K562 (cell line): Measurements from ENCODE around the gene ATAD3C. TPM values are rescaled to one million over a fixed set of nuclear protein-coding genes. Genes with fewer than 3 reads are reported as not detected.
"Not testable (repeated sequence)": the region's sequence is repeated elsewhere in the genome, so short reads cannot be mapped to it uniquely, and the experiment has no call there.

Experiments
- ATAC-seq: fragments of 200-7000 bp; cut with Tn5 transposase; 3 replicates; pipeline ENCODE4 v1.9.1; 2020; ENCODE audit warnings: moderate library complexity
- BruUV-seq: library from RNA; stranded (reverse); fragments of 400-500 nt; replicated peaks from 2 replicates; lab custom pipeline; 2021; lab: Mats Ljungman, UMichigan
- CTCF ChIA-PET: fragments of 300-600 bp; formaldehyde crosslinking; extraction: SDS; loops from one replicate; lab custom pipeline; 2021; ENCODE audit warnings: low intra/inter-chr PET ratio; lab: Yijun Ruan, JAX
- POLR2A ChIA-PET: fragments of 300-600, 350-650 bp; sonication (Branson Sonifier 250); formaldehyde crosslinking; extraction: SDS; loops from one replicate; lab custom pipeline; 2021; ENCODE audit warnings: antibody characterized with exemption, inconsistent platforms; lab: Yijun Ruan, JAX
- DNase-seq, 4 experiments: peaks; one replicate each; pipeline versions ENCODE4 v3.0.0 to v3.0.0-alpha.2; 2011 to 2018; ENCODE audit warnings: low spot score in 3 of 4, mixed read lengths in 3 of 4; ENCODE audit errors: extremely low read depth in 1 of 4
- FAIRE-seq: peaks from 2 replicates; lab custom pipeline; 2011; peaks lifted over from hg19 to GRCh38; lab: Jason Lieb, UNC
- H2AFZ ChIP-seq: 2 replicates; pipeline ENCODE4 v1.6.0; 2011; ENCODE audit warnings: low read depth, low read length, control low read depth, inconsistent platforms
- H3K27ac ChIP-seq: fragments of 200-600 bp; 3 replicates; pipeline ENCODE4 v1.8.0; 2011; ENCODE audit warnings: low read depth, mild to moderate bottlenecking, control low read depth, inconsistent platforms, low read length, moderate library complexity, mixed read lengths; ENCODE audit errors: extremely low read depth
- H3K27me3 ChIP-seq, 2 experiments: fragments of 300-600 bp in 1 of 2; 2 replicates in 1 of 2; 3 replicates in 1 of 2; pipeline versions ENCODE4 v1.6.0 to v1.8.0; 2011; ENCODE audit warnings: inconsistent platforms in 2 of 2, low read length in 2 of 2, mild to moderate bottlenecking in 1 of 2, mixed read lengths in 1 of 2, moderate library complexity in 1 of 2; ENCODE audit not compliant: control insufficient read depth in 2 of 2, insufficient read depth in 2 of 2
- H3K36me3 ChIP-seq: fragments of 300-600 bp; 3 replicates; pipeline ENCODE4 v1.8.0; 2011; ENCODE audit warnings: mild to moderate bottlenecking, low read length, inconsistent platforms; ENCODE audit not compliant: control insufficient read depth, insufficient read depth
- H3K4me1 ChIP-seq, 2 experiments: fragments of 200-600 bp in 1 of 2; replicated peaks in 1 of 2; 2 replicates in 1 of 2; 3 replicates in 1 of 2; pipeline versions ENCODE4 v1.5.1 to v1.8.0; 2011; ENCODE audit warnings: inconsistent platforms in 2 of 2, low read length in 2 of 2, mild to moderate bottlenecking in 1 of 2, mixed read lengths in 1 of 2, moderate library complexity in 1 of 2; ENCODE audit not compliant: control insufficient read depth in 2 of 2, insufficient read depth in 2 of 2
- H3K4me2 ChIP-seq: 2 replicates; pipeline ENCODE4 v1.6.1; 2011; ENCODE audit warnings: low read length, control low read depth, inconsistent platforms, mixed read lengths; ENCODE audit not compliant: insufficient read depth
- H3K4me3 ChIP-seq: fragments of 200-600 bp; sonication (generic), shearing (Covaris generic); 2 replicates; pipeline ENCODE4 v1.5.1; 2016; ENCODE audit warnings: control low read depth, inconsistent platforms
- H3K79me2 ChIP-seq: fragments of 200-600 bp; 3 replicates; pipeline ENCODE4 v1.8.0; 2011; ENCODE audit warnings: low read length, inconsistent platforms; ENCODE audit not compliant: control insufficient read depth, insufficient read depth
- H3K9ac ChIP-seq, 2 experiments: 2 replicates each; pipeline versions ENCODE4 v1.6.0 to v1.6.1; 2011; ENCODE audit warnings: low read depth in 2 of 2, low read length in 2 of 2, control low read depth in 1 of 2, inconsistent platforms in 1 of 2, mild to moderate bottlenecking in 1 of 2, mixed read lengths in 1 of 2; ENCODE audit not compliant: insufficient read depth in 1 of 2
- H3K9me1 ChIP-seq: one replicate; pipeline ENCODE4 v1.6.0; 2011; ENCODE audit warnings: inconsistent platforms, mild to moderate bottlenecking, low read length, moderate library complexity; ENCODE audit not compliant: control insufficient read depth, insufficient read depth
- H3K9me3 ChIP-seq: replicated peaks from 2 replicates; pipeline ENCODE4 v1.5.1; 2011; ENCODE audit warnings: low read depth, low read length, inconsistent platforms; ENCODE audit not compliant: control insufficient read depth, insufficient read depth
- H4K20me1 ChIP-seq: replicated peaks from 2 replicates; pipeline ENCODE4 v1.6.1; 2011; ENCODE audit warnings: low read length, inconsistent platforms, mixed read lengths; ENCODE audit not compliant: control insufficient read depth, insufficient read depth
- ARID2 ChIP-seq: fragments of 450-650 bp; IDR thresholded peaks from 2 replicates; pipeline ENCODE4 v1.6.1; 2017; ENCODE audit warnings: antibody characterized with exemption, mild to moderate bottlenecking
- CREBBP ChIP-seq: IDR thresholded peaks from one replicate; pipeline ENCODE4 v1.6.1; 2012; ENCODE audit warnings: low read depth, mild to moderate bottlenecking, control low read depth, inconsistent platforms, low read length
- HDAC3 ChIP-seq: fragments of 450-650 bp; IDR thresholded peaks from 2 replicates; pipeline ENCODE4 v1.6.1; 2018; ENCODE audit warnings: borderline replicate concordance, mild to moderate bottlenecking, moderate library complexity; ENCODE audit not compliant: partially characterized antibody
- HNRNPL ChIP-seq: fragments of 200-400 bp; formaldehyde crosslinking; IDR thresholded peaks from 2 replicates; pipeline ENCODE4 v1.6.1; 2017; ENCODE audit warnings: low read depth, mild to moderate bottlenecking, low read length
- POLR2G ChIP-seq: fragments of 200-400 bp; formaldehyde crosslinking; IDR thresholded peaks from 2 replicates; pipeline ENCODE4 v1.6.1; 2017; ENCODE audit warnings: low read depth, mild to moderate bottlenecking, antibody characterized with exemption, low read length, moderate library complexity
- WGBS: fragments of 100-300 bp; shearing (Covaris generic); methylation state at CpG from one replicate; pipeline ENCODE4 v1.1.6; 2016; ENCODE audit warnings: low coverage, mixed read lengths; ENCODE audit not compliant: insufficient coverage; ENCODE audit errors: missing lambda C conversion rate; 5-methylcytosine and 5-hydroxymethylcytosine counted together
- in situ Hi-C: fragments of 300-500 bp; cut with MboI; formaldehyde crosslinking; loops from 4 replicates; pipeline ENCODE4 v1.15.0; 2018; ENCODE audit warnings: inconsistent platforms, mixed read lengths
- intact Hi-C: fragments of 100-400 bp; cut with micrococcal nuclease; formaldehyde crosslinking; loops from 2 replicates; pipeline ENCODE4 v1.14.2; 2022
- polyA plus RNA-seq, 8 experiments: library from polyadenylated mRNA; depleted of rRNA in 4 of 8; stranded (reverse) in 5 of 8; unstranded in 3 of 8; fragments of >200 nt; fragmentation: Nextera tagmentation in 2 of 8; fragmentation: Illumina TruSeq in 1 of 8; extraction: Ambion mirVana in 2 of 8; extraction: Trizol in 1 of 8; gene quantifications; 2 replicates each; pipeline versions ENCODE4 v1.2.1 to v1.2.3, GENCODE V29; 2011 to 2014; ENCODE audit warnings: inconsistent platforms in 1 of 8, missing spikeins in 1 of 8
- total RNA-seq, 7 experiments: library from RNA; depleted of rRNA in 6 of 7; stranded (reverse); fragments of >200 nt in 6 of 7; fragmentation: Illumina TruSeq in 2 of 7; extraction: Trizol in 2 of 7; gene quantifications; 2 replicates each; pipeline versions ENCODE4 v1.2.1 to v1.2.3, GENCODE V29; 2011 to 2021; ENCODE audit warnings: low replicate concordance in 1 of 7
- TF ChIP-seq, protein P1 (sequence below): fragments of 200-800 bp; sonication (Bioruptor generic); IDR thresholded peaks from 2 replicates; pipeline ENCODE4 v1.6.1; 2017; ENCODE audit warnings: missing genetic modification characterization, missing compliant biosample characterization
- TF ChIP-seq, protein P2 (sequence below): fragments of 450-650 bp; formaldehyde crosslinking; IDR thresholded peaks from 2 replicates; pipeline ENCODE4 v1.4.0; 2022; ENCODE audit warnings: mild to moderate bottlenecking, moderate library complexity
- TF ChIP-seq, protein P3 (sequence below), 2 experiments: IDR thresholded peaks in 1 of 2; conservative IDR thresholded peaks in 1 of 2; 2 replicates each; pipeline ENCODE4 v1.6.1; 2016; ENCODE audit warnings: low read depth in 2 of 2, mild to moderate bottlenecking in 1 of 2, missing compliant biosample characterization in 1 of 2, missing genetic modification characterization in 1 of 2, moderate library complexity in 1 of 2

The ATAD3C gene
- total and polyA plus RNA-seq, 9 of the 15 experiments (the other 6 are each of a cell fraction or from before 2014, with no cell fraction given), result 0.03 to 0.18 TPM; not detected in 7

DNA sequence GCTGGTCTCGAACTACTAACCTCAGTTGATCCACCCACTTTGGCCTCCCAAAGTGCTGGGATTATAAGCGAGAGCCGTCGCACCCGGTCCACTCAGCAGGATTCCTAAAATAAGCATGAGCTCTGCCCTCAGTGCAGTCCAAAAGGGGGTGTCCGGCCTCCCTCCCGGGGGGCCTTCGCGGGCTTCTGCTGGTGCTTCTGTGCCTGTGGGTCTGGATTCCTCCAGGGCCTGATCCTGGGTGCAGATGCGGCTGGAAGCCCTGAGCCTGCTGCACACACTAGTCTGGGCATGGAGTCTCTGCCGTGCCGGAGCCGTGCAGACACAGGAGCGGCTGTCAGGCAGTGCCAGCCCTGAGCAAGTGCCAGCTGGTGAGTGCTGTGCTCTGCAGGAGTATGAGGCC lies 67.4 kb downstream of the ATAD3C start:
- BruUV-seq, H4K20me1 ChIP-seq, FAIRE-seq, H2AFZ ChIP-seq, H3K27ac ChIP-seq, H3K9me1 ChIP-seq, H3K4me3 ChIP-seq, H3K9me3 ChIP-seq, H3K9ac ChIP-seq, POLR2A ChIA-PET, ATAC-seq, CTCF ChIA-PET, H3K27me3 ChIP-seq, in situ Hi-C loops, H3K4me2 ChIP-seq: not testable (repeated sequence)
- Histone ChIP-seq H3K36me3 (peaks cover 65% of the 10 kb centered on the region), H3K79me2 (peaks cover 33% of the 10 kb centered on the region), H3K4me1 (peaks cover 0 to 17% of the 10 kb centered on the region in 2 experiments; a peak in 2 of 5 replicates)
- 98% methylated on average over 14 of the region's 14 CpGs for WGBS
- DNase-seq, result peak in 1 of 4 experiments; percentile 8
- intact Hi-C loops, result loop anchor here (10.0 kb wide), 1 partner anchor 122 kb away; the partner anchor contains the start of gene CCNL2

DNA sequence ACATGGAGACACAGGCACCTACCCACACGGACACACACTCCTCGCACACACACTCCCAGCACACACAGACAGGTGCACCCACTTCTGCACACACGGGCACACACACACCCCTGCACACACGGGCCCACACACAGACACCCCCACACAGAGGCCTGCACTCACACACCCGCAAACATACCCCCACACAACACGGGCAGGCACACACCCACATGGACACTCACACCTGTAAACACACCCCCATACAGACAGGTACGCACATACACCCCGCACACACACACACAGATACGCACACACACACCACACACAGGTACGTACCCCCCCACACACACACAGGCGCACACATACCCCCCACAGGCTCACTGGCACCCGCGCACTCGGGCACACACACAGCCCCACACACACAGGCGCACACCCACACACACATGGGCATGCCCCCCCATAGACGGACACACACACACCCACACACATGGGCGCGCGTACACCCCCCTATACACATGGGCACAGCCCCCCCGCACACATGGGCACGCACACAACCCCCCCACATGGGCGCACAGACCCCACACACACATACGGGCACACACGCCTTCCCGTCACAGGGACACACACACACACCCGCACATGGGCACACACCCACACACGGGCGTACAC lies 68.6 kb downstream of the ATAD3C start:
- intact Hi-C loops, result loop anchor here (10.0 kb wide), 1 partner anchor 123 kb away; the partner anchor contains the start of gene CCNL2
- 98% methylated on average over 18 of the region's 28 CpGs for WGBS
- TF ChIP-seq POLR2G (peak; percentile 36; the same call in 1 of the 2 replicates), HNRNPL (peak; percentile 83), ARID2 (no peak), HDAC3 (no peak), CREBBP (no peak)
- TF ChIP-seq, protein P1, sequence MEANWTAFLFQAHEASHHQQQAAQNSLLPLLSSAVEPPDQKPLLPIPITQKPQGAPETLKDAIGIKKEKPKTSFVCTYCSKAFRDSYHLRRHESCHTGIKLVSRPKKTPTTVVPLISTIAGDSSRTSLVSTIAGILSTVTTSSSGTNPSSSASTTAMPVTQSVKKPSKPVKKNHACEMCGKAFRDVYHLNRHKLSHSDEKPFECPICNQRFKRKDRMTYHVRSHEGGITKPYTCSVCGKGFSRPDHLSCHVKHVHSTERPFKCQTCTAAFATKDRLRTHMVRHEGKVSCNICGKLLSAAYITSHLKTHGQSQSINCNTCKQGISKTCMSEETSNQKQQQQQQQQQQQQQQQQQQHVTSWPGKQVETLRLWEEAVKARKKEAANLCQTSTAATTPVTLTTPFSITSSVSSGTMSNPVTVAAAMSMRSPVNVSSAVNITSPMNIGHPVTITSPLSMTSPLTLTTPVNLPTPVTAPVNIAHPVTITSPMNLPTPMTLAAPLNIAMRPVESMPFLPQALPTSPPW (CRISPR knock-in tag), result no peak
- TF ChIP-seq, protein P2, sequence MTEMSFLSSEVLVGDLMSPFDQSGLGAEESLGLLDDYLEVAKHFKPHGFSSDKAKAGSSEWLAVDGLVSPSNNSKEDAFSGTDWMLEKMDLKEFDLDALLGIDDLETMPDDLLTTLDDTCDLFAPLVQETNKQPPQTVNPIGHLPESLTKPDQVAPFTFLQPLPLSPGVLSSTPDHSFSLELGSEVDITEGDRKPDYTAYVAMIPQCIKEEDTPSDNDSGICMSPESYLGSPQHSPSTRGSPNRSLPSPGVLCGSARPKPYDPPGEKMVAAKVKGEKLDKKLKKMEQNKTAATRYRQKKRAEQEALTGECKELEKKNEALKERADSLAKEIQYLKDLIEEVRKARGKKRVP (CRISPR knock-in tag), result no peak
- TF ChIP-seq, protein P3, sequence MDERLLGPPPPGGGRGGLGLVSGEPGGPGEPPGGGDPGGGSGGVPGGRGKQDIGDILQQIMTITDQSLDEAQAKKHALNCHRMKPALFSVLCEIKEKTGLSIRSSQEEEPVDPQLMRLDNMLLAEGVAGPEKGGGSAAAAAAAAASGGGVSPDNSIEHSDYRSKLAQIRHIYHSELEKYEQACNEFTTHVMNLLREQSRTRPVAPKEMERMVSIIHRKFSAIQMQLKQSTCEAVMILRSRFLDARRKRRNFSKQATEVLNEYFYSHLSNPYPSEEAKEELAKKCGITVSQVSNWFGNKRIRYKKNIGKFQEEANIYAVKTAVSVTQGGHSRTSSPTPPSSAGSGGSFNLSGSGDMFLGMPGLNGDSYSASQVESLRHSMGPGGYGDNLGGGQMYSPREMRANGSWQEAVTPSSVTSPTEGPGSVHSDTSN (CRISPR knock-in tag; IDR thresholded peaks at IDR 0.05; ENCODE audit: low read depth), result no peak
- TF ChIP-seq, protein P3 (tag; conservative IDR thresholded peaks at IDR 0.05; ENCODE audit: low read depth), result no peak

More for the DNA sequence above, 68.6 kb downstream of the ATAD3C start:
- CTCF ChIA-PET, result no interaction called here
- H3K4me1 ChIP-seq, result peaks cover 0 to 17% of the 10 kb centered on the region in 2 experiments; a peak in 2 of 5 replicates
- DNase-seq (peak in 2 of 4 experiments; percentile 6 to 14), FAIRE-seq (no peak), ATAC-seq (no peak)
- no peaks in the 10 kb centered on the region for H3K27me3 ChIP-seq
- in situ Hi-C loops, result no loop called here
- no peak overlapping the region for H3K27ac ChIP-seq
- no peak overlapping the region; a peak in 1 of 4 replicates for H3K9ac ChIP-seq
- peaks cover 75% of the 10 kb centered on the region for H3K36me3 ChIP-seq
- BruUV-seq, result no TSS peak
- H3K9me3 ChIP-seq, result no peaks in the 10 kb centered on the region
- no peak overlapping the region for H3K4me2 ChIP-seq
- H3K4me3 ChIP-seq, result no peak overlapping the region
- H4K20me1 ChIP-seq, result no peaks in the 10 kb centered on the region
- no peaks in the 10 kb centered on the region for H3K9me1 ChIP-seq
- POLR2A ChIA-PET, result no interaction called here
- peaks cover 23% of the 10 kb centered on the region for H3K79me2 ChIP-seq
- H2AFZ ChIP-seq, result no peak overlapping the region
